ENCODE data around the gene PTPRA.

PTPRA gene

DNA sequence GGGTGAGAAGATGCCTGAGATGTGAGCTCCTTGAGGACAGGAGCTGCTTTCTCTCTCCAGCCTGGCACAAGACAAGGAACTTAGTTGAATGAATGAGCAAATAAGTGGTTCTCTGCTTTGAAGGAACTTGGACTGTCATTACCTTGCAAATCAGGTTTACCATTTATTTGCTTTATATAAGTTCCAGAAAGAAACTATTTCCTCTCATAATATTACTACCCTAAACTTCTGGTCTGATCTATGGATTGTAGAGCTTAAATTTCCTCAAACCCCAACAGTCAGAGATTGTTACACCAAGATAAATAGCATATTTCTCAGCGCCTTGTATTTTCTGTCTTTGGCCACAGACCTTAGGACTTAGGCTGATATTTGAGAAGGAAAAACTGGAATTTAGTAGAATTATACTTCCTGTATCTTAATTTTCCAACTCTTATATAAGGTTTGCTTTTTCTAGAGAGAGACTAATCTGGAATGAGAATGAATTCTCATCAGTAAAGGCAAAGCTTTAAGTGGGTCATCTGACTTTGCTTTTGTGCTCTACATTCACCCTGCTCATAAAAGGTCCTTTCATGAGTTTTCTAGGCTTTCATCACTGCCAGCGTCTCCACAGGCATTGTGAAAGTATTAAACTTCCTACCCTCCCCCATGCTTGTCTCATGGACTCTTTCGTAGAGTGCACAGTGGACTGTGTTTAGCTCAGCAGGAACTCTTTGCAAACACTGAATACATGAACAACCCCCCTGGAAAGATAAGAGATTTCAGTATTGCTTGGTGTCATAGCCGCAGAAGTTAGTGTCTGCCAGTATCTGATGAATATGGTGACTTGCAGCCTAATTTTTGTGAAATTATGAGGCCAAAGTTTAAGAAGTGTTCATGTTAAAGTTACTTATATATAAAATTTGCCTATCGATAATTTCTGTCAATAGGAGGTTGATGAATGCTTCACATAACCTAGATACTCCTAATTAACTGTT, 74.0 kb downstream of the PTPRA start:
- peak; percentile 41 to 48 for DNase-seq

DNA sequence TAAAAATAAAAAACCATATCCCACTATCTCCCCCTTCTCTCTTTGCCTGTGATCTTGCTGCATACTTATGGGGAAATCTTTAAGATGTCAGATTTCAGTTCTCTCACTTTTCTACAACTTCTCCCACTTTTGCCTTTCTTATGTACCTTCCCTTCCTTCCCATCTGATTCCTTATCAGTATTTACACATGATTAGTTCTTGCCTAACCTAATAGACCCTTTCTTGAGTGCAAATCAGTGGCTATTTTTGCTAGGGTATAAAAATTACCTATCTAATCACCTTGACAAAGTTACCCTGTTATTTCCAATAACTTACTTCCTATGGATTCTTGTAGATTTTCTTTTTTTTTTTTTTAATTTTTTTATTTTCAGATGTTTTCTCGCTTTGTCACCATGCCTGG, 75.7 kb downstream of the PTPRA start:
- no peak for DNase-seq

DNA sequence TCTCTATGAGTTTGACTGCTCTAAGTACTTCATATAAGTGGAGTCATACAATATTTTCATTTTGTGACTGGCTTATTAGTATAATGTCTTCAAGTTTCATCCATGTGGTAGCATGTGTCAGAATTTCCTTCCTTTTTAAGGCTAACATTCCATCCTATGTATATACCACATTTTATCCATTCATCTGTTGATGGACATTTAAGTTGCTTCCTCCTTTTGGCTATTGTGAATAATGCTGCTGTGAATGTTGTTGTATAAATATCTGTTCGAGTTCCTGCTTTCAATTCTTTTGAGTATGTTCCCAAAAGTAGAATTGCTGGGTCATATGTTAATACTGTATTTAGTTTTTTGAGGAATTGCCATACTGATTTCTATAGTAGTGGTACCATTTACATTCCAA, 79.5 kb downstream of the PTPRA start:
- peak; percentile 17 to 42 for DNase-seq

- peak; percentile 51 for DNase-seq
Measured at GRCh38 chr20:2955257-2955970, 82.1 kb downstream of the PTPRA start.

DNA sequence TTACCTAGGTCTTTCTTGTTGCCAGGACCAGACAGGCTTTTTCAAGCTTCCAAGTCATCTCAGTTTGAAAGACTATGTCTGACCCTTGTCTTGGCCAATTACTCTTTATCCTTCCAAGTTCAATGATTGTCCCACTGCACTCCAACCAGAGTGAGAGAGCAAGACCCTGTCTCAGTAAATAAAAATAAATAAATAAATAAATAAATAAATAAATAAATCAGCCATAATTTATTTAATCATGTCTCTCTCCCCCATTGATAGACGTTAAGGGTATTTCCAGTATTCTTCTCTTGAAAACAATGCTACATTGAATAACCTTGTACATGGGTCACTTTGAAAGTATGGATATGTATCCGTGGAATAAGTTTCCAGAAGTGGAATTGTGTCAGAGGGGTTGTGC, 83.2 kb downstream of the PTPRA start:
- no peak for DNase-seq

- no peak for DNase-seq
Measured at GRCh38 chr20:2967841-2968240, 94.6 kb downstream of the PTPRA start.

DNA sequence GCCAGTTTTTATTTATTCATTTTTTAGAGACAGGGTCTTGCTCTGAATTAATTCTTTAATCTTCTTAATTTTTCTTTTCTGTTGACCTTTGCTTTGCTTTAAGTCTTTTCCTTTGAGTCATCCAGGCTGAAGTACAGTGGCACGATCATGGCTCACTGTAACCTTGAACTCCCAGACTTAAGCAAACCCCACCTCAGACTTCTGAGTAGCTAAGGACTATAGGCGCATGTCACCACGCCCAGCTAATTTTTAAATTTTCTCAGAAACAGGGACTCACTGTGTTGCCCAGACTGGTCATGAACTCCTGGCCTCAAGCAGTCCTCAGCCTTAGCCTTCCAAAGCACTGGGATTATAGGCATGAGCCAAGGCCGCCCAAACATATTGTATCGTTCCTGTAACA, 98.8 kb downstream of the PTPRA start:
- no peak for DNase-seq

- no peak for DNase-seq
Measured at GRCh38 chr20:2973574-2973973, 100.3 kb downstream of the PTPRA start.

DNA sequence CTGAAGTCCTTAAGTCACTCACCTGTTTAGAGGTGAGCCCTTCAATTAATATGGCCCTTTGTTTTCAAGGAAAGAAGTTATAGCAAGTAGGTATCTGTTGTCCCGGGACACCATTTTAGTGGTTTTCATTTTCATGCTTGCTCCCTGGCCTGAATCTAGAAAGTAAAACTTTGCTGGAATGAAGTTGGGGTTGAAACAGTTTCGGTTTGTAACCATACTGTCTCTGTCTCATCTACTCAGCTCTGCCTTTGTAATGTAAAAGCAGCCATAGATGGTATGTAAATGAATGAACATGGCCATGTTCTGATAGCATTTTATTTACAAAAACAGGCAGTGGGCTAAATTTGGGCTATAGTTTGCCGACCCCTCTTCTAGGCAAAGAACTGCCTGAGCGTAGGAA, 105.2 kb downstream of the PTPRA start:
- no peak for DNase-seq

DNA sequence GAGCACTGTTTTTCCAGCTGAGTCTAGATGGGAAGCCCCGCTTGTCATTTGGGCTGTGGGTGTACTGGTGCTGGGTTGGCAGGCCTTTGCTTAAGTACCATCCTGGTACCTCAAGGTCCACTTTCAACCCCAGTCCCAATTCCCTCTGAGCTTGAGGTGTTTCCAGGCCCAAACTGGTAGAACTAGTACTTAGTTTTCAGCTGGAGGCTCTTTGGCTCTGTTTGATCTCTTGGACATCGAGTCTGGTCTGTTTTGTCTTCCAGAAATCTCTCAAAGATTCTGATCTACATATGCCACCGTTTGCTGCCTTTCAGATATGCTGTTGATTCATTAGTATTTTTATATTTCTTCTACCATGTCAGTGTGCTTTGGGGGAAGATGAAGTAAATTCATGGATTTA, 108.4 kb downstream of the PTPRA start:
- DNase-seq, result no peak

GRCh38 chr20:2983508-2983907, 110.2 kb downstream of the PTPRA start:
- DNase-seq, result no peak

GRCh38 chr20:2984028-2984501, 110.8 kb downstream of the PTPRA start:
- no peak for DNase-seq

DNA sequence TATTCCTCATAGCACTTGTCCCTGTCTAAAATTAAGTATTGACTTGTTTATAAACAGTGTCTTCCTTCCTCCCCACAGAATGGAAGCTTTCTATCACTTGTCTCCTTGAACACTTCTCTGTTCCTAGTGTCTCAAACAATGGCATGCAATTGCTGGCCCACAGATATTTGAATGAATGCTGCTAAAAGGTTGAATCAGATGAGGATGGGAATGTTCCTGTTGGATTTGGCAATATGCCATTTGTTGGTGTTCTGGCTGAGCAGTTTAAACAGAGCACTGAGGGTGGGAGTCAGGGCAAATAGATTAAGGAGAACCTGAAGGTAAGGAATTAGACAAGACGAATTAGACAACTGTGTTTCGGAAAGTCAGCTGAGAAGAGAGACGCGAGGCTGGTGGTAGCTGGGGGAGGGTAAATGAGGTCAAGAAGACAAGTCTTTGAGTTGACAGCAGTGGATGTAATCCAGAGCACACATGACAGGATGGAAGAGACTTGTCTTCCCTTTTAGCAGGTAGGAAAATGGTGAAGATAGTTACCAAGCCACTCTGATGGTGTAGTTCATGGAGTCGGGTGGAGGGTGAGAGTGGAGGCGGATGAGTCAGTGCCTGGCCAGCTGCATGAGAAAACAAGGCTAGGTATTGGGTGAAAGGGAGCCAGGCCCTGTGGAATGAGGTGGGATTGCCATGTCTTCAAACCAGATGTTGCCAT, 111.8 kb downstream of the PTPRA start:
- DNase-seq, result no peak

DNA sequence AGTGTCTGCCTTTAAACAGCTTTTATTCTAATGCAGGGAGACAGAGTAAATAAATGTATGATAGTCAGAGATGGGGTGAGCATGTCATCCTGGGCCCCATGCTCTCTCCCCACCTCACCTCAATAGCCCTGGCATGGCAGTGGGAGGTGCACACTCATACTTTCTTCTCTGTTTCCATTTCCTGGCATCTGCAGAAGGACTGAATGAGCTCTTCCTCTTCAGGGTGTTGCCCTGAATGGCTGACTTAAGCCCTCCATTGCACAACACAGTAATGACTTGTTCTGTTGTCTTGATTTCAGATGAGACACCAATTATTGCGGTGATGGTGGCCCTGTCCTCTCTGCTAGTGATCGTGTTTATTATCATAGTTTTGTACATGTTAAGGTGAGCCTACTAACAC, 113.2 kb downstream of the PTPRA start:
- DNase-seq, result peak; percentile 40 to 65

- DNase-seq, result no peak
Measured at GRCh38 chr20:2987861-2988260, 114.6 kb downstream of the PTPRA start.

- no peak for DNase-seq
Measured at GRCh38 chr20:2991532-2991931, 118.3 kb downstream of the PTPRA start.

GRCh38 chr20:2993250-2993649, 120.0 kb downstream of the PTPRA start:
- no peak for DNase-seq

DNA sequence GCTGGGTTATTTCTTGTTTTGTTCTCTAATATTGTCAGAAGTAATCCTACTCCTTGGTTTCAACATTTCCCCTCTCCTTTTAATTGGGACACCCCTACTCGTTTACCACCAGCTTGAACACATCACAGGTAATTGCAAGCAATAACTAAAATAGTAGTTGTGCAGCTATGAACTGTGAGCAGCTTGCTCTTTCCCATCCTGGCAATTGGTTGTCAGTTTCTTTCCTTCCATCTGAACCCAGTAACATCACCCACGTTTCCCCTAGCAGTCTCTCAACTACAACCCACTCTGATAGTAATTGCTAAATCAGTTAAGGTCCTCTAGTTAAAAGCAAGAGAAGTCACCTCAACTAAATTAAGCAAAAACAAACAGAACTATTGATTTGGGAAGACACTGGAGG, 122.5 kb downstream of the PTPRA start:
- DNase-seq, result no peak

- DNase-seq, result no peak
Measured at GRCh38 chr20:2998728-2999127, 125.4 kb downstream of the PTPRA start.

DNA sequence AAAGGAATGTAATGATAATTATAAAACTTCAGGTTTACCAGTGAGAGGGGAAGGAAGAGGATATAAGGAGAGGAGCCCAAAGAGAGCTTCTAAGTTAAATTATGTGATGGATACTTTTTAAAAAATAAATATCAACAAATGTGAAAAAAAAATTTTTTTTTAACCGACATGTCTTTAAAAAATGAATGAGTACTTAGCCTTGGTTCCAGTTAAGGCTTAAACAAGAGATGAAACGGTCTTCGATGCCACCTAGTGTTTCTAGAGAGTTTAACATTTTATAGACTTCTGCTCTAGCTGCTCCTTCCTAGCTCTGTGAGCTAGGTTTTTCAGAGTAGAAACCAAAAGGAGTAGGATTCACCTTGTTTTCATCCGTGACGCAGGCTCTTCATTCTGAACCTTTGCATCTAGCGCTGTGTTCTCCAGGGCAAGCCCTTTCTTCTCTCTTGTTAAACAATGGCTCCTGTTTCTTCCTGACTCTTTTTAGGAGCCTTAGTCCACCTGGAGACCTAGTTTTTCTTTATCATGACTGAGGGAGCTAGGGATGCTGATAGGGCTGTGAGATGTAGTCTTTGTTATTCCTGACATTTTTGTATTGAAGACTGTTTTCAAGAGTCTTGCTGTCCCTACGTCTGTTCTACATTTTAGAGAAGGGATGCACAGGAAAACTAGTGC, 127.7 kb downstream of the PTPRA start:
- peak; percentile 69 to 87 for DNase-seq

DNA sequence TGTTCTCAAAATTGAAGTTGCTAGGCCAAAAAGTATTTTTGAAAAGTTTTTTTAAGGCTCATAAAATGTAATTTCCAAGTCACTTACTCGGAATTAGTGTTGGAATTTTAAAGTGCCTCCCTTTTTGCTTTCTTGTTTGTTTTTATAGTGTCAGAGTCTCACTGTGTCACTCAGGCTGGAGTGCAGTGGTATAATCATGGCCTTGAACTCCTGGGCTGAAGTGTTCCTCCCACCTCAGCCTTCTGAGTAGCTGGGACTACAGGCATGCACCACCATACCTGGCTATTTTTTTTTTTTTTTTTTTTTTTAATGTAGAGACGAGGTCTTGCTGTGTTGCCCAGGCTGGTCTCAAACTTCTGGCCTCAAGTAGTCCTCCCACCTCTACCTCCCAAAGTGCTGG, 130.1 kb downstream of the PTPRA start:
- no peak for DNase-seq

DNA sequence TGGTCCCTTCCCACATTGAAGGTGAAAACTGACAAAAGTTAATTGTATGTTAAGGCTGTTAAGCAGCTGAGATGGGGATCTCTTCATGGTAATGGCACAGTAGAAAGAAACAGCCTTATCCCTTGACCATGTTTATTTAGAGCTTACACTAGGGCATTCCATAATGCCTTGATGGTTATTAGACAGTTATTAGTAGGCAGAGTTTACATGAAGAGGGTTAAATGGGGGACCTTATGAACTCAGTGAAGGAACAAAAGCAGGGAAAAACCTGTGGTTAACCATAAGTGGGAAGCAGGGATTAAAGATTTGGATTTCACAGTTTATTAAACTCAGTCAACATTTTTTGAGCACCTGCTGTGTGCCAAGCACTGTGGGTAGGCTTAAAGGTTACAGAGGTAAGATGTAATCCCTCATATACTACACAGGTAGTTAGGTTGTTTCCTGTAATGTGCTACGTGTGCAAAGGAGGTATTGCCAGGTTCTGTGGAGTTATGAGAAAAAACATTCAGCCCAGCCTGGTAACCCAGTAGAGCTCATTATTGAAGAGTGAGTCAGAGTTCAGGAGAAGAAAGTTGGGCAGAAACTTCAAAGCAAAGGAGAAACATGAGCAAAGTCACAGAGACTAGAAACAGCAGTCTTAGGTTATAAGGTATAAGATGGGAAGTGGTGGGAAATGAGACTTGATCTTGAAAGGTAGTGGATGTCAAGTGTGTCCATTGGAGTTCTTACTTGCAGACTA, 137.9 kb downstream of the PTPRA start:
- no peak for DNase-seq
